Glutamatergic neuron (in vitro differentiated cells): ENCODE results near the gene GRIK3. TPM values are rescaled to one million over a fixed set of nuclear protein-coding genes. Genes with fewer than 3 reads are reported as not detected.

Source experiments
- DNase-seq: peaks from one replicate; pipeline ENCODE4 v3.0.0; 2022
- H3K27ac Mint-ChIP-seq: one replicate; pipeline ENCODE4 v1.8.0; 2020; ENCODE audit warnings: mild to moderate bottlenecking, mixed read lengths, inconsistent platforms; ENCODE audit not compliant: unreplicated experiment
- H3K27me3 Mint-ChIP-seq: one replicate; pipeline ENCODE4 v1.8.0; 2020; ENCODE audit warnings: mild to moderate bottlenecking, moderate library complexity, mixed read lengths, inconsistent platforms; ENCODE audit not compliant: unreplicated experiment
- H3K36me3 Mint-ChIP-seq: one replicate; pipeline ENCODE4 v1.8.0; 2020; ENCODE audit warnings: mild to moderate bottlenecking, mixed read lengths, inconsistent platforms; ENCODE audit not compliant: unreplicated experiment
- H3K4me1 Mint-ChIP-seq: one replicate; pipeline ENCODE4 v1.8.0; 2020; ENCODE audit warnings: mild to moderate bottlenecking, low read depth, mixed read lengths, inconsistent platforms; ENCODE audit not compliant: unreplicated experiment
- H3K4me3 Mint-ChIP-seq: one replicate; pipeline ENCODE4 v1.8.0; 2020; ENCODE audit warnings: mild to moderate bottlenecking, mixed read lengths, inconsistent platforms; ENCODE audit not compliant: unreplicated experiment
- H3K9me3 Mint-ChIP-seq: one replicate; pipeline ENCODE4 v1.8.0; 2020; ENCODE audit warnings: mild to moderate bottlenecking, moderate library complexity, mixed read lengths, inconsistent platforms; ENCODE audit not compliant: unreplicated experiment
- CTCF ChIP-seq: fragments of 200-600 bp; sonication (generic); IDR thresholded peaks from one replicate; pipeline ENCODE4 v1.5.0; 2021; ENCODE audit not compliant: partially characterized antibody, unreplicated experiment
- total RNA-seq: library from RNA; stranded (reverse); fragmentation: NEBNext Ultra II Directional; extraction: Animal tissue kit (Norgen Biotek cat#: 25700); gene quantifications from one replicate; pipeline ENCODE4 v1.2.1, GENCODE V29; 2021; ENCODE audit not compliant: unreplicated experiment

The GRIK3 gene
- total RNA-seq, 1 donor from 2014 or later = 60.1 TPM

GRCh38 chr1:36955016-36955415 lies 79.3 kb downstream of the GRIK3 start:
- H3K27me3 Mint-ChIP-seq = peaks cover 15% of the 10 kb centered on the region
- H3K4me3 Mint-ChIP-seq = no peak overlapping the region
- DNase-seq = no peak
- H3K4me1 Mint-ChIP-seq = peaks cover 11% of the 10 kb centered on the region
- no peak for TF ChIP-seq CTCF
- no peak overlapping the region for H3K27ac Mint-ChIP-seq
- H3K36me3 Mint-ChIP-seq = peaks cover 5% of the 10 kb centered on the region
- H3K9me3 Mint-ChIP-seq = peaks cover 7% of the 10 kb centered on the region

GRCh38 chr1:36953061-36953460 lies 81.3 kb downstream of the GRIK3 start:
- Mint-ChIP-seq H3K27me3 (peaks cover 13% of the 10 kb centered on the region), H3K27ac (no peak overlapping the region), H3K9me3 (peaks cover 7% of the 10 kb centered on the region), H3K36me3 (peaks cover 5% of the 10 kb centered on the region), H3K4me3 (no peak overlapping the region), H3K4me1 (peaks cover 11% of the 10 kb centered on the region)
- no peak for TF ChIP-seq CTCF
- no peak for DNase-seq

- H3K36me3 Mint-ChIP-seq = peaks cover 5% of the 10 kb centered on the region
Observed at GRCh38 chr1:36951761-36952160, 82.6 kb downstream of the GRIK3 start.

GRCh38 chr1:36951292-36951750 lies 83.0 kb downstream of the GRIK3 start:
- H3K36me3 Mint-ChIP-seq = peaks cover 5% of the 10 kb centered on the region
- peaks cover 13% of the 10 kb centered on the region for H3K27me3 Mint-ChIP-seq
- no peak for DNase-seq
- H3K27ac Mint-ChIP-seq = no peak overlapping the region
- H3K4me1 Mint-ChIP-seq = peaks cover 11% of the 10 kb centered on the region
- no peak for TF ChIP-seq CTCF
- peak overlapping the region; percentile 21 for H3K4me3 Mint-ChIP-seq
- peaks cover 10% of the 10 kb centered on the region for H3K9me3 Mint-ChIP-seq

More at GRCh38 chr1:36951761-36952160, 82.6 kb downstream of the GRIK3 start:
- Mint-ChIP-seq H3K4me1 (peaks cover 11% of the 10 kb centered on the region), H3K4me3 (no peak overlapping the region), H3K27me3 (peaks cover 13% of the 10 kb centered on the region), H3K9me3 (peaks cover 10% of the 10 kb centered on the region), H3K27ac (no peak overlapping the region)
- no peak for DNase-seq
- TF ChIP-seq CTCF = no peak

GRCh38 chr1:36950604-36951291 lies 83.6 kb downstream of the GRIK3 start:
- Mint-ChIP-seq H3K36me3 (peaks cover 5% of the 10 kb centered on the region), H3K9me3 (peaks cover 10% of the 10 kb centered on the region), H3K27ac (no peak overlapping the region), H3K4me1 (peaks cover 11% of the 10 kb centered on the region), H3K27me3 (peaks cover 13% of the 10 kb centered on the region), H3K4me3 (peak overlapping the region; percentile 28)
- DNase-seq = no peak
- no peak for TF ChIP-seq CTCF
